DMS 273 (cell line): ENCODE results near the gene SNAP25.
A peak's percentile ranks its signal among the peaks of the same experiment; 100 is the strongest.

ENCODE experiments used
- DNase-seq: peaks from one replicate; lab custom pipeline; 2025; ENCODE audit not compliant: unreplicated experiment; lab: John Stamatoyannopoulos, UW

SNAP25 gene

DNA sequence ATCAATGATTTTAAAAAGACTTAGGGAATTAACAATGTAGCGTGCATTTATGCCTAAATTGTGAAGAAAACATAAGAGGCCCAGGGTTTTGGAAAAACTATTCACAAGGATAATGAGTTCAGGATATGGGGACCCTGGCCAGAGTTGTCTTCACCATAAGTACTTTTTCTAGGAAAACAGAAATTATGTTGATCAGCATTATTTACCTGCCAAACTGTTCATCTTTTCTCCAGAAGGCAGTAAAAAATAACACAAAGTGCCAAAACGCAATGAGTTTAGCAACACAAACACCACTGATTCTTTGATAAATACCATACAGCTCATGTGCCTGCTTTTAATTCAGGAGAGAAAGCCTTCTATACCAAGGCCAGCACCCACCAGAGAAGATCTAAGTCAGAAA lies 43.1 kb downstream of the SNAP25 start:
- DNase-seq, result no peak

DNA sequence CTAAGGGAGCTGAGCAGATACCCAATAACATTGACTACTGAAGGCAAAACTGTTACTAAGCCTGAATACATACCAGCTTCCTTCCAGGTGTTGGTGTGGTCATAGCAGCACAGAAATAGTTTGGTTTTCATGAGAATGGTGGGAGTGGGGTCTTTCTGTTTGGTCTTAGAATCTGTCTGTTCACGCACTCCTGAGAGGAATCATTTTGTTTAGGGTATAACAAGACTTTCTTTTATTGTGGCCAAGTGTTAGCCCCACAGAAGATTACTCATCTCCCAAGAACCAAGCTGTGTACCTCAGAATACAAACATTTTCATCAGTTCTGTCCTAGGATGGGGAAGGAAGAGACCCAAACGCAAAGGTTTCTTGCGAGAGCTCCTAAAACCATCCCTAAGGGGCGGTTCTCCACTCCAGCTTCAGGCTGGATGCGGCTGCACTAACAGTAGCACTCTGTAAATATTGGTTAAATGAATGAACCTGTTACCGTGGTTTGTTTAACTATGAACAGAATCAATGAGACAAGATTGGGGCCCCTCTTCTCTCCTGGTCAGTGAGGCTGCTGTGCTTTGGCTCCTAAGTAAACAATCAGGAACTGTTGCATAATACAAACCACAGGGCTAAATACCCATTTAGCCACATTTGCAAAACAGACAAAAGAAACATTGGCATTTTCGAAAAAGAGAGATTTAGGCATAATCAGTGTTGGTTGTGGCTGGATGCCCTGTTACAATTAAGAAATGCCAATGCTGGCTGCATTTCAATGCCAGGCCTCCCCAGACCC lies 44.9 kb downstream of the SNAP25 start:
- no peak for DNase-seq

- DNase-seq, result no peak
Measured at GRCh38 chr20:10264166-10264558, 45.5 kb downstream of the SNAP25 start.

DNA sequence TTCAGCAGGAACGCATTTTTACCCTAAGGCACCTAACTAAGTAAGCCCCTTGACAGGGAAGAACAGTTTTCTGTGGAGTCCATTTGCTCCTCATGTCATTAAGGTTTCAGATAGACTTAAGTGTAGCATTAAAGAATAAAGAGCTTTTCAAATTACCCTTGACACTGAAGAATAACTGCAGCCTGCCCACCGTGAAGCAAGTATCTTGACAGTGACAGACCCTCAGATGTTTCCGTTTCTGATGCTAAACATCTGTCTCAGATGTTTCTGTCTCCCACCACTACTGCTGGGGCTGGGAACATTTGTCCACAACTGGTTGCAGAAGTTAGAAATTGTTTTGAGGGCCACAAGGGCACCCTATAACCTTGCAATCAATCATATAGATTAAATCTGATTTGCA lies 50.0 kb downstream of the SNAP25 start:
- DNase-seq, result no peak

GRCh38 chr20:10270630-10271029 lies 52.0 kb downstream of the SNAP25 start:
- no peak for DNase-seq

GRCh38 chr20:10271494-10272219 lies 53.0 kb downstream of the SNAP25 start:
- DNase-seq, result peak; percentile 13

DNA sequence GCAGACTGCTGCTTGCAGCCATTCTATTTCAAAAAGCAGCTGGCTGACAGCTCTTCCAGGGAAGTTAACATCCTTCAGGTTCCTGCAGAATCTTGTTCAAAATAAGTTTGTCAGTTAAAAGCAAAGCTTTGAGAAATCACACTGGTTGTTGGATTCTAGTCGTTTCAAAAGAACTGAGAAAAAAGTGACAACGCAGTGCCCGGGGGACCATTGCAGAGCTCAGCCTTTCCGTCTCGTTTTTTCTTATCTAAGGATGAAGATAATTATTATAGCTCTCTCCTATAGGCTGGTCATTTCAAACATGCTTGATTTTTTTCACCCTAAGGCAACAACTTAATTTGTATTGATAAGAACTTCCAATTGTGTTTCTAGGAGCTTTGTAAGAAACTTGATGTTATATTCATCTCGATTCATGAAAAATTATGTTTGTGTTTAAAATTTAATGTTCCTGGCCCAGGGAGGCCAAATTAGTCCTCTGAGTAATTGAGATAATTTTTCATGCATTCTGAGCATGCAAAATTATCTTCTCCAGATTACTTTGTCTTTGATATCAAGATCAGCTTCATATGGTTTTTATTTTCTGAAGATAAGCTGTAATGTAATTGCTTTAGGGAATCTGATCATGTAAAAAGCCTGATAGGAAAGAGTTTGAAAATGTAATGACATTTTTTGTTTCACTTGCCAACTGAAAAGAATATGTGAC lies 58.4 kb downstream of the SNAP25 start:
- DNase-seq, result no peak

DNA sequence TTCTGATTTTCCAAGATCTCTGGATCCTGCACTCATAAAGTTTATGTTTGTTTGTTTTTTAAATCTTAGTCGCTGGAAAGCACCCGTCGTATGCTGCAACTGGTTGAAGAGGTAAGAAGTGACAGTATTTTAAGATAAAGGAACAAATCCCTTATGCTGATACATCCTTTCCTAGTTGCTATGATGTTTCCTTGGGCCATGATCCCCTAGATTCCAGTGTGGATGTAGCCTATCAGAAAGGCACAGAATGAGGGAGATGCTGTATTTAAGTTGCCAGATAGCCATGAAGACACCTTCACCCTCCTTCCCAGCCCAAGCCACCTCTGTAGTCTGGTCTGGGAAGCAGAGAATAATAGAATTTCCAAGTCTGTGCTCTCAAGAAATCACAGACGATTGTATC lies 59.0 kb downstream of the SNAP25 start:
- DNase-seq, result no peak

- DNase-seq, result no peak
Measured at GRCh38 chr20:10278412-10278811, 59.8 kb downstream of the SNAP25 start.

- DNase-seq, result no peak
Measured at GRCh38 chr20:10280018-10280908, 61.6 kb downstream of the SNAP25 start.

DNA sequence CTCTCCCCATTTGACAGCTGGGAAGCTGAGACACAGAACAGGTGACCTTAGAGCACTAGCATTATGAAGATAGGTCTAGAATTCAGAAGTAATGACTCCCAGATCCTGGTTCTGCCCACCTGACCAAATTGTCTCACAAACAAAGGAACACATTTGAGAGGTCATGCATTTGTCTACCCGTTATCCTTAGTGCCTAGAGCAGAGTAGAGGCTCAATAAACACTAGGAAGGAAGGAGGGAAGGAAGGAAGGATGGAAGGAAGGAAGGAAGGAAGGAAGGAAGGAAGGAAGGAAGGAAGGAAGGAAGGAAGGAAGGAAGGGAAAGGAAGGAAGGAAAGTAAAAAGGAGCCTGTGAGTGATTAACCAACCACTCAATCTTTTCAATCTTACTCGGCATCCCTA lies 63.3 kb downstream of the SNAP25 start:
- no peak for DNase-seq

- no peak for DNase-seq
Measured at GRCh38 chr20:10282979-10283456, 64.4 kb downstream of the SNAP25 start.

DNA sequence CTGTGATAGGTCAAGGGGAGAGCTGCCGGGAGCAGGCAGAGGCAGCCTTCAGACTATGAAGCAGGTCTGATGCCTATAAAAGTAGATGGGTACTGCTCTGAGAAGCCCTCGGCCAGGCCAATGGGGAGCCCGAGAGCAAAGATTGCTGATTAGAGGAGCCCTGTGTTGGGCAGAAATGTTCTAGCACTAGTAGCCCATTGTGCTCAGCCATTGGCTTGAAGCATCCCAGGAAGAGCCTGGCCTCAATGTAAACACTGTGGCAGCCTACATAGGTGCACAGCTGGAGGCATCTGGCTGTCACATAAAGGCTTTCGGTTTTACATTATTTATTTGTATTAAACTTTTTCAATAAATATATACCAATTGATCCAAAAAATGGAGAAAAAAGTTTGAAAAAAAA lies 67.7 kb downstream of the SNAP25 start:
- no peak for DNase-seq

DNA sequence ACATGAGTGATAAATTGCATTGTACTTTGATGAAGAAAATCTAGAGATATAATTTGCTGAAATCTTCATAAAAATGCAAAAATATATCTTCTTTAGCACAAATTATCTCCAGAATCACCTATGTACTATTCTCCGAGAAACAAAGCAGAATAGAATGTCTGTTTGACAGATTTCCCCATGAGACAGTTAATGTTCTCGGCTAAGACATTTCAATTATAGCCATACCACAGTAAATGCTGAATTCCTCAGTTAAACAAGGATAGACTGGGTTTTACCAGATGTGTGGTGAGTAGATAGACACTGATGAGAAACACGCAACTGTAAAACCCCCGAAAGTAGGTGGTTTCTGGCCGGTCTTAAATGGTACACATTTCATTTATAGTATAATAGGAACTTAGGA lies 69.8 kb downstream of the SNAP25 start:
- no peak for DNase-seq

DNA sequence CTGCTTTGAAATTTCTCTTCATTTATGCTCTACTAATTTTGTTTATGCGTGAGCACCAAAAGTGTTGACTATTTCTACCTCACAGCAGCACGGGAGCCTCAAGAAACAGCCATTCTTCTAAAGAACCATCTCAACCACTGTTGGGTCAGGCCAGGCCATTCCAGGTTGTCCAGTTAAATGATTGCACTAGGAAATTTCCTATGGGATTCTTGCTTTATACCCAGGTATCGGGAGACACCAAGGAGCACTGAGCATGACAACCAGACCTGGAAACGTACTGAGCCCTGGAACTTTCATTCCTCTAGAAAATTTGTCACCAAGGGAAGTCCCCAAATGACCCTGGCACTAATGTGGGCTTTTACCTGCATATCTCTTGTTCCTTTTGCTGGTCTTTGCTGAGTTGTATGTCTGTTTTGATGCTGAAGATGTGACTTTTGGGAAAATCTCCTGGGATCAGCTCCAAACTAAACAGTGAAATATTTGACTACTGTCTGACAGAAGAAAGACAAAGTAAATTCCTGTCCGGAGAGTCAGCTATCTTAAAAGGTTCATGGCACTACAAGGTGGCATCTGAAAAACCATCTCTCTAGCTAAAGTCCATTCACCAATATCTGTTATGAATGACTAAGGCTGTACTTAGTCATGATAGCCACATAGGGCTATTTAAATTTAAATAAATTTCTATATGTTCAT lies 70.5 kb downstream of the SNAP25 start:
- DNase-seq, result no peak

- no peak for DNase-seq
Measured at GRCh38 chr20:10291568-10292248, 73.1 kb downstream of the SNAP25 start.

GRCh38 chr20:10297223-10297622 lies 78.6 kb downstream of the SNAP25 start:
- DNase-seq, result no peak

DNA sequence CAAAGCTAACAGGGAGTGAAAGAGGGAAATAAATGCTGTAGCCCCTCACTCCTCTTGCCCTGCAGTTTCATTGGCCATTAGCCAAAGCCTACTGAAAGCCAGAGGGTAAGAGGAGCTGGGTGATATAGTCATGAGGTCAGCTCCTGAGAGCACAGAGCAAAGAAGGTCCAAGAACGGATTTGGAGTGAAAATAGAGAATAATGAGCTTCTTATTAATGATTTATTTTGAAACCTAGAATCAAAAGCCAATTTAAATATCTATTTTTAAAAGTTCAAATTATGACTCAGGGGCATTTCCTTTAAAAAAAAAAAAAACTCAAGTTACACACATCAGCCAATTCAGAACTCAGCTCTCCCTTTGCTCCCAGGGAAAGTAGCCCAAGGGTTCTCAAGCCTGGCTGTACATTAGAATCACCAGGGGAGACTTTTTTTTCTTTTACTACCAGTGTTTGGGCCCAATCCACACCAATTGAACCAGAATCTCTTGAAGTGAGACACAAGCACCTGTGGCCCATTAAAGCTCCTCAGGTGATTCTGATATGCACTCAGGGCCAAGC lies 79.1 kb downstream of the SNAP25 start:
- no peak for DNase-seq
